Glomerular endothelial cell (primary cell): ENCODE results near the gene SPPL3. TPM values are rescaled to one million over a fixed set of nuclear protein-coding genes. Genes with fewer than 3 reads are reported as not detected.
"Not testable (repeated sequence)": the region's sequence is repeated elsewhere in the genome, so short reads cannot be mapped to it uniquely, and the experiment has no call there.

Source experiments
- DNase-seq: peaks from one replicate; pipeline ENCODE4 v3.0.0-alpha.2; 2011; ENCODE audit warnings: low read depth, low spot score; ENCODE audit errors: extremely low read depth
- total RNA-seq: library from RNA; depleted of rRNA; stranded (reverse); fragments of >200 nt; gene quantifications from 2 replicates; pipeline ENCODE4 v1.2.3, GENCODE V29; 2015

Gene SPPL3
- total RNA-seq, 1 donor from 2014 or later: 33.7 TPM

GRCh38 chr12:120792456-120792855, 111.7 kb downstream of the SPPL3 start:
- DNase-seq: not testable (repeated sequence)

GRCh38 chr12:120791669-120792176, 112.4 kb downstream of the SPPL3 start:
- no peak for DNase-seq

GRCh38 chr12:120790114-120790513, 114.0 kb downstream of the SPPL3 start:
- no peak for DNase-seq

GRCh38 chr12:120787889-120788288, 116.3 kb downstream of the SPPL3 start:
- no peak for DNase-seq

GRCh38 chr12:120784804-120785203, 119.4 kb downstream of the SPPL3 start:
- no peak for DNase-seq

GRCh38 chr12:120783197-120783596, 121.0 kb downstream of the SPPL3 start:
- peak; percentile 82 for DNase-seq

GRCh38 chr12:120775862-120776552, 128.2 kb downstream of the SPPL3 start:
- DNase-seq: no peak

GRCh38 chr12:120774169-120774916, 129.8 kb downstream of the SPPL3 start:
- DNase-seq: no peak

GRCh38 chr12:120771097-120771496, 133.1 kb downstream of the SPPL3 start:
- no peak for DNase-seq

GRCh38 chr12:120767071-120768024, 136.8 kb downstream of the SPPL3 start:
- DNase-seq: no peak

- no peak for DNase-seq
Observed at GRCh38 chr12:120766566-120766965, 137.6 kb downstream of the SPPL3 start.

- no peak for DNase-seq
Observed at GRCh38 chr12:120764816-120765215, 139.3 kb downstream of the SPPL3 start.

- no peak for DNase-seq
Observed at GRCh38 chr12:120763250-120763649, 140.9 kb downstream of the SPPL3 start.

GRCh38 chr12:120762086-120762485, 142.1 kb downstream of the SPPL3 start:
- DNase-seq: no peak

- DNase-seq: no peak
Observed at GRCh38 chr12:120761519-120761934, 142.6 kb downstream of the SPPL3 start.

GRCh38 chr12:120760349-120761254, 143.6 kb downstream of the SPPL3 start:
- no peak for DNase-seq

- DNase-seq: no peak
Observed at GRCh38 chr12:120759591-120760348, 144.4 kb downstream of the SPPL3 start.

GRCh38 chr12:120758798-120759590, 145.2 kb downstream of the SPPL3 start:
- DNase-seq: no peak
